Adrenal gland (tissue), 5 donors: ENCODE data around the gene SYT8.

Experiments used
- CTCF ChIP-seq, 6 experiments: fragments of 450-650 bp in 4 of 6; fragments of 200-600 bp in 2 of 6; sonication (generic) in 1 of 6; IDR thresholded peaks; 1 replicate in 5 of 6; 2 replicates in 1 of 6; pipeline versions ENCODE4 v1.5.1 to v1.8.0; 2016 to 2021; ENCODE audit warnings: antibody characterized with exemption in 6 of 6, mild to moderate bottlenecking in 2 of 6, moderate library complexity in 1 of 6
- POLR2A ChIP-seq, 2 donors: fragments of 450-650 bp; IDR thresholded peaks; one replicate each; pipeline ENCODE4 v1.6.1; 2017; ENCODE audit warnings: antibody characterized with exemption in 2 of 2, mild to moderate bottlenecking in 2 of 2, moderate library complexity in 1 of 2
- donor health status: DM: no; HTN: no; CAD: no.

DNA sequence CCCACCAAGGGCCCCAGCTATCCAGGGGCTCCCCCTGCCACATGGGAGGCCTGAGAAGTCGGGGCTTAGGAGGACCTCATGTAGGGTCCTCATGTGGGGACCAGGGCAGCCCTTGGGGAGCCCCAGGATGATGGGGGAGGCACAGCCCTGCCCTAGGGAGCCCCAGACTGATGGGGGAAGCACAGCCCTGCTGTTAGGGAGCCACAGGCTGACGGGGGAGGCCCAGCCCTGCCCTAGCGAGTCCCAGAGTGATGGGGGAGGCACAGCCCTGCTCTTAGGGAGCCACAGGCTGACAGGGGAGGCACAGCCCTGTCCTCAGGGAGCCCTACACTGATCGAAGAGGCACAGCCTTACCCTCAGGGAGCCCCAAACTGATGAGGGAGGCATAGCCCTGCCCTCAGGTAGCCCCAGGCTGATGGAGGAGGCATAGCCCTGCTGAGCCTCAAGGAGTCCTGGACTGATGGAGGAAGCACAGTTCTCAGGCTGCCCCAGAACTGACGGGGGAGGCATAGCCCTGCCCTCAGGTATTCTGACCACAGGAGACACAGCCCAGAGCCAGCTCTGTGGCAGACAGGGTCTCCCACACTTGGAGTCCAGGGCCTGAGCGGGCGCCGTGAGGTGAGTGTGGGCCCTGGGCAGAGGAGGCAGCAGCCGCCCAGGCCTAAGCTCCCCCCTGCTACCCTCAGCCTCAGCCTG lies 46.1 kb downstream of the SYT8 start:
- no peak for TF ChIP-seq CTCF (IDR thresholded peaks at IDR 0.05)
- no peak for TF ChIP-seq POLR2A (IDR thresholded peaks at IDR 0.05)
